NCI-H2081 treated with DMSO at 0.1 percent for 48 hours (cell line): ENCODE data around the gene SLC25A43.
"Not testable (repeated sequence)": the region's sequence is repeated elsewhere in the genome, so short reads cannot be mapped to it uniquely, and the experiment has no call there.

Experiments used
- DNase-seq: peaks from one replicate; lab custom pipeline; 2025; lab: John Stamatoyannopoulos, UW

The SLC25A43 gene

GRCh38 chrX:119410027-119410819 lies 11.1 kb downstream of the SLC25A43 start:
- DNase-seq: no peak

GRCh38 chrX:119410854-119411253 lies 11.7 kb downstream of the SLC25A43 start:
- no peak for DNase-seq

GRCh38 chrX:119411959-119412358 lies 12.8 kb downstream of the SLC25A43 start:
- no peak for DNase-seq

- DNase-seq: no peak
Measured at GRCh38 chrX:119417376-119417775, 18.2 kb downstream of the SLC25A43 start.

GRCh38 chrX:119417842-119418241 lies 18.7 kb downstream of the SLC25A43 start:
- DNase-seq: no peak

- DNase-seq: no peak
Measured at GRCh38 chrX:119419146-119419545, 20.0 kb downstream of the SLC25A43 start.

GRCh38 chrX:119419898-119420297 lies 20.8 kb downstream of the SLC25A43 start:
- no peak for DNase-seq

GRCh38 chrX:119421016-119421705 lies 22.0 kb downstream of the SLC25A43 start:
- DNase-seq: no peak

- DNase-seq: no peak
Measured at GRCh38 chrX:119423631-119424030, 24.5 kb downstream of the SLC25A43 start.

GRCh38 chrX:119424999-119425398 lies 25.9 kb downstream of the SLC25A43 start:
- no peak for DNase-seq

- no peak for DNase-seq
Measured at GRCh38 chrX:119427024-119427794, 28.1 kb downstream of the SLC25A43 start.

GRCh38 chrX:119427795-119428185 lies 28.7 kb downstream of the SLC25A43 start:
- DNase-seq: no peak

- DNase-seq: no peak
Measured at GRCh38 chrX:119429471-119429870, 30.3 kb downstream of the SLC25A43 start.

- not testable (repeated sequence) for DNase-seq
Measured at GRCh38 chrX:119441295-119441694, 42.2 kb downstream of the SLC25A43 start.

GRCh38 chrX:119442286-119442685 lies 43.1 kb downstream of the SLC25A43 start:
- no peak for DNase-seq

- no peak for DNase-seq
Measured at GRCh38 chrX:119453202-119453601, 54.1 kb downstream of the SLC25A43 start.

- no peak for DNase-seq
Measured at GRCh38 chrX:119455264-119455663, 56.1 kb downstream of the SLC25A43 start.

- DNase-seq: no peak
Measured at GRCh38 chrX:119459181-119459580, 60.0 kb downstream of the SLC25A43 start.

GRCh38 chrX:119465555-119465954 lies 66.4 kb downstream of the SLC25A43 start:
- DNase-seq: no peak

GRCh38 chrX:119466970-119467369 lies 67.8 kb downstream of the SLC25A43 start:
- no peak for DNase-seq

GRCh38 chrX:119467433-119467832 lies 68.3 kb downstream of the SLC25A43 start:
- no peak for DNase-seq

GRCh38 chrX:119467842-119468550 lies 68.9 kb downstream of the SLC25A43 start, which contains the start of gene SLC25A5:
Gene SLC25A5, plus strand, starts transcription at chrX:119468444. Its CDS starts 72 bp downstream, at chrX:119468516.
- peak; percentile 68 for DNase-seq
